GM12892 (cell line): ENCODE data around the gene SLF2.

Source experiments
- POLR2A ChIP-seq: IDR thresholded peaks from 2 replicates; pipeline ENCODE4 v1.6.1; 2011; ENCODE audit warnings: low read depth, low read length, control low read depth
- POLR2AphosphoS5 ChIP-seq: IDR thresholded peaks from 2 replicates; pipeline ENCODE4 v1.6.1; 2011; ENCODE audit warnings: low read depth, low read length, control low read depth
- TAF1 ChIP-seq: IDR thresholded peaks from 2 replicates; pipeline ENCODE4 v1.6.1; 2011; ENCODE audit warnings: low read depth, mild to moderate bottlenecking, control low read depth, low read length, borderline replicate concordance

- TF ChIP-seq POLR2AphosphoS5 (no peak), TAF1 (no peak), POLR2A (no peak)
These were observed 26.2 kb upstream of the SLF2 start for GRCh38 chr10:100886521-100886920.
